HepG2 (cell line): ENCODE data around the gene SUCLG1. TPM values are rescaled to one million over a fixed set of nuclear protein-coding genes. Genes with fewer than 3 reads are reported as not detected.

Source experiments
- ATAC-seq: fragments of 200-7000 bp; cut with Tn5 transposase; 3 replicates; pipeline ENCODE4 v1.9.1; 2020; ENCODE audit warnings: mild to moderate bottlenecking, moderate library complexity
- BruUV-seq: library from RNA; stranded (reverse); fragments of 400-500 nt; replicated peaks from 2 replicates; lab custom pipeline; 2021; lab: Mats Ljungman, UMichigan
- CTCF ChIA-PET: fragments of 300-600 bp; formaldehyde crosslinking; extraction: SDS; loops from one replicate; lab custom pipeline; 2021; ENCODE audit warnings: low total read pairs, inconsistent platforms, low intra/inter-chr PET ratio; lab: Yijun Ruan, JAX
- POLR2A ChIA-PET: fragments of 350-600 bp; sonication (Branson Sonifier 250); formaldehyde crosslinking; loops from one replicate; lab custom pipeline; 2020; ENCODE audit warnings: antibody characterized with exemption, inconsistent platforms; lab: Yijun Ruan, JAX
- DNase-seq: peaks from one replicate; pipeline ENCODE4 v3.0.0-alpha.2; 2015; ENCODE audit warnings: low spot score
- FAIRE-seq: peaks from 3 replicates; lab custom pipeline; 2011; peaks lifted over from hg19 to GRCh38; lab: Jason Lieb, UNC
- H2AFZ ChIP-seq: one replicate; pipeline ENCODE4 v1.6.1; 2011; ENCODE audit warnings: low read length, inconsistent platforms
- H3K27ac ChIP-seq: fragments of 300-600 bp; 3 replicates; pipeline ENCODE4 v1.8.0; 2011; ENCODE audit warnings: mixed run types, mild to moderate bottlenecking, mixed read lengths, low read length, inconsistent platforms; ENCODE audit not compliant: insufficient read depth; ENCODE audit errors: extremely low read length
- H3K27me3 ChIP-seq, 2 experiments: fragments of 200-600 bp in 1 of 2; 2 replicates in 1 of 2; 3 replicates in 1 of 2; pipeline versions ENCODE4 v1.6.0 to v1.8.0; 2011; ENCODE audit warnings: low read length in 2 of 2, mild to moderate bottlenecking in 2 of 2, moderate library complexity in 2 of 2, inconsistent platforms in 1 of 2; ENCODE audit not compliant: insufficient read depth in 2 of 2, control insufficient read depth in 1 of 2
- H3K36me3 ChIP-seq, 2 experiments: fragments of 200-600 bp in 1 of 2; replicated peaks in 1 of 2; 2 replicates in 1 of 2; 3 replicates in 1 of 2; pipeline versions ENCODE4 v1.5.1 to v1.8.0; 2011; ENCODE audit warnings: low read length in 2 of 2, inconsistent platforms in 1 of 2; ENCODE audit not compliant: insufficient read depth in 2 of 2, control insufficient read depth in 1 of 2
- H3K4me1 ChIP-seq: 2 replicates; pipeline ENCODE4 v1.5.1; 2012; ENCODE audit warnings: low read length, inconsistent platforms; ENCODE audit not compliant: insufficient read depth
- H3K4me2 ChIP-seq: 2 replicates; pipeline ENCODE4 v1.6.0; 2011; ENCODE audit warnings: low read depth, low read length, inconsistent platforms
- H3K4me3 ChIP-seq, 3 experiments: fragments of 200-600 bp in 1 of 3; sonication (generic), shearing (Covaris generic) in 1 of 3; replicated peaks in 1 of 3; 2 replicates each; pipeline ENCODE4 v1.5.1; 2011 to 2016; ENCODE audit warnings: low read length in 3 of 3, inconsistent platforms in 2 of 3, low read depth in 2 of 3, mild to moderate bottlenecking in 2 of 3, control low read depth in 1 of 3, mixed read lengths in 1 of 3; ENCODE audit not compliant: insufficient read depth in 1 of 3
- H3K79me2 ChIP-seq: one replicate; pipeline ENCODE4 v1.6.1; 2011; ENCODE audit warnings: low read length, inconsistent platforms; ENCODE audit not compliant: insufficient read depth
- H3K9ac ChIP-seq: 2 replicates; pipeline ENCODE4 v1.6.0; 2011; ENCODE audit warnings: mild to moderate bottlenecking, low read depth, low read length, inconsistent platforms; ENCODE audit not compliant: insufficient read depth
- H3K9me3 ChIP-seq: 2 replicates; pipeline ENCODE4 v1.5.1; 2012; ENCODE audit warnings: mild to moderate bottlenecking, low read length
- H4K20me1 ChIP-seq: 2 replicates; pipeline ENCODE4 v1.6.0; 2011; ENCODE audit warnings: inconsistent platforms, mild to moderate bottlenecking, low read length, moderate library complexity; ENCODE audit not compliant: insufficient read depth
- CBX1 ChIP-seq: IDR thresholded peaks from one replicate; pipeline ENCODE4 v1.6.1; 2016; ENCODE audit warnings: antibody characterized with exemption, low read depth
- HCFC1 ChIP-seq: fragments of 150-350 bp; IDR thresholded peaks from 2 replicates; pipeline ENCODE4 v1.6.1; 2014; ENCODE audit warnings: low read depth, low read length
- WGBS: methylation state at CpG from one replicate; pipeline ENCODE4 v1.1.6; 2017; ENCODE audit warnings: low lambda C conversion rate; 5-methylcytosine and 5-hydroxymethylcytosine counted together
- in situ Hi-C: cut with HindIII; loops from 2 replicates; pipeline ENCODE4 v1.10.0; 2017; ENCODE audit warnings: low pct_unique_long_range_greater_than_20kb; ENCODE audit not compliant: extremely low pct_ligation_motif_present
- intact Hi-C: fragments of 100-400 bp; cut with micrococcal nuclease; formaldehyde crosslinking; loops from one replicate; pipeline ENCODE4 v1.10.0; 2022; ENCODE audit not compliant: unreplicated experiment
- polyA plus RNA-seq, 8 experiments: library from polyadenylated mRNA; depleted of rRNA in 3 of 8; stranded (reverse) in 7 of 8; unstranded in 1 of 8; fragments of >200 nt; fragmentation: Illumina TruSeq in 4 of 8; extraction: Trizol in 4 of 8; gene quantifications; 2 replicates each; pipeline versions ENCODE4 v1.2.1 to v1.2.3, GENCODE V29; 2011 to 2016; ENCODE audit warnings: low read depth in 4 of 8, missing spikeins in 1 of 8, mixed read lengths in 1 of 8; ENCODE audit not compliant: insufficient read depth in 1 of 8
- total RNA-seq, 5 experiments: library from RNA; depleted of rRNA; stranded (reverse); fragments of >200 nt; fragmentation: Illumina TruSeq; extraction: Trizol; gene quantifications; 2 replicates each; pipeline ENCODE4 v1.2.3, GENCODE V29; 2016; ENCODE audit warnings: low read depth in 1 of 5
- TF ChIP-seq, protein P1 (sequence below): sonication (generic); formaldehyde crosslinking; IDR thresholded peaks from 2 replicates; pipeline ENCODE4 v1.4.0; 2020; ENCODE audit warnings: missing genetic modification reagents

Gene SUCLG1
- total and polyA plus RNA-seq, 2 of the 13 experiments (the other 11 are each of a cell fraction or from before 2014, with no cell fraction given), result 58.7 to 121 TPM

DNA sequence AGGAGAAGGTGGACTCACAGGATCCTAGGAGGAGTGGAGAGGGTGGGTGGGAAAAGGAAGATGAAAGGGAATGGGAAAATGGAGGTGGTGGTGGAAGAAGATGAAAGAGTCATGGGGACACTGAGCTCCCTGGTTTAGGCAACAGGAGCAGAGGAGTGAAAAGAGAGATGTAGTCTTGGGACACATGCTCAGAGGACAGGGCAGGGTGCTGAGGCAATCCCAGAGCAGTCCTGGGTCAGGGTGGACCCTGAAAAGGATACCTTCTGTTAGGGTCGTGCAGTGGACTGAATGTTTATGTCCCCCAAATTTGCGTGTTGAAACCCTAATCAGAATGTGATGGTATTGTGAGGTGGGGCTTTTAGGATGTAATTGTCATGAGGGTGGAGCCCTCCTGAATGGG lies 37.9 kb downstream of the SUCLG1 start:
- WGBS, result 88% methylated on average over 2 of the region's 2 CpGs
- no peak overlapping the region for H3K27ac ChIP-seq
- no peaks in the 10 kb centered on the region for H3K79me2 ChIP-seq
- in situ Hi-C loops (no loop called here), intact Hi-C loops (no loop called here)
- TF ChIP-seq, protein P1, sequence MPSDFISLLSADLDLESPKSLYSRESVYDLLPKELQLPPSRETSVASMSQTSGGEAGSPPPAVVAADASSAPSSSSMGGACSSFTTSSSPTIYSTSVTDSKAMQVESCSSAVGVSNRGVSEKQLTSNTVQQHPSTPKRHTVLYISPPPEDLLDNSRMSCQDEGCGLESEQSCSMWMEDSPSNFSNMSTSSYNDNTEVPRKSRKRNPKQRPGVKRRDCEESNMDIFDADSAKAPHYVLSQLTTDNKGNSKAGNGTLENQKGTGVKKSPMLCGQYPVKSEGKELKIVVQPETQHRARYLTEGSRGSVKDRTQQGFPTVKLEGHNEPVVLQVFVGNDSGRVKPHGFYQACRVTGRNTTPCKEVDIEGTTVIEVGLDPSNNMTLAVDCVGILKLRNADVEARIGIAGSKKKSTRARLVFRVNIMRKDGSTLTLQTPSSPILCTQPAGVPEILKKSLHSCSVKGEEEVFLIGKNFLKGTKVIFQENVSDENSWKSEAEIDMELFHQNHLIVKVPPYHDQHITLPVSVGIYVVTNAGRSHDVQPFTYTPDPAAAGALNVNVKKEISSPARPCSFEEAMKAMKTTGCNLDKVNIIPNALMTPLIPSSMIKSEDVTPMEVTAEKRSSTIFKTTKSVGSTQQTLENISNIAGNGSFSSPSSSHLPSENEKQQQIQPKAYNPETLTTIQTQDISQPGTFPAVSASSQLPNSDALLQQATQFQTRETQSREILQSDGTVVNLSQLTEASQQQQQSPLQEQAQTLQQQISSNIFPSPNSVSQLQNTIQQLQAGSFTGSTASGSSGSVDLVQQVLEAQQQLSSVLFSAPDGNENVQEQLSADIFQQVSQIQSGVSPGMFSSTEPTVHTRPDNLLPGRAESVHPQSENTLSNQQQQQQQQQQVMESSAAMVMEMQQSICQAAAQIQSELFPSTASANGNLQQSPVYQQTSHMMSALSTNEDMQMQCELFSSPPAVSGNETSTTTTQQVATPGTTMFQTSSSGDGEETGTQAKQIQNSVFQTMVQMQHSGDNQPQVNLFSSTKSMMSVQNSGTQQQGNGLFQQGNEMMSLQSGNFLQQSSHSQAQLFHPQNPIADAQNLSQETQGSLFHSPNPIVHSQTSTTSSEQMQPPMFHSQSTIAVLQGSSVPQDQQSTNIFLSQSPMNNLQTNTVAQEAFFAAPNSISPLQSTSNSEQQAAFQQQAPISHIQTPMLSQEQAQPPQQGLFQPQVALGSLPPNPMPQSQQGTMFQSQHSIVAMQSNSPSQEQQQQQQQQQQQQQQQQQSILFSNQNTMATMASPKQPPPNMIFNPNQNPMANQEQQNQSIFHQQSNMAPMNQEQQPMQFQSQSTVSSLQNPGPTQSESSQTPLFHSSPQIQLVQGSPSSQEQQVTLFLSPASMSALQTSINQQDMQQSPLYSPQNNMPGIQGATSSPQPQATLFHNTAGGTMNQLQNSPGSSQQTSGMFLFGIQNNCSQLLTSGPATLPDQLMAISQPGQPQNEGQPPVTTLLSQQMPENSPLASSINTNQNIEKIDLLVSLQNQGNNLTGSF, result no peak
- no peak for TF ChIP-seq HCFC1
- TF ChIP-seq CBX1, result no peak
- ATAC-seq (peak; percentile 58), DNase-seq (no peak), FAIRE-seq (no peak)
- POLR2A ChIA-PET, result no interaction called here
- H3K4me1 ChIP-seq, result no peaks in the 10 kb centered on the region
- no peak overlapping the region for H3K9ac ChIP-seq
- peaks cover 3 to 22% of the 10 kb centered on the region in 2 experiments; a peak in 3 of 5 replicates for H3K36me3 ChIP-seq
- no peak overlapping the region for H3K4me2 ChIP-seq
- CTCF ChIA-PET, result no interaction called here
- no peak overlapping the region for H2AFZ ChIP-seq
- no TSS peak for BruUV-seq
- H4K20me1 ChIP-seq, result no peaks in the 10 kb centered on the region
- no peaks in the 10 kb centered on the region for H3K9me3 ChIP-seq
- no peaks in the 10 kb centered on the region for H3K27me3 ChIP-seq
- no peak overlapping the region for H3K4me3 ChIP-seq
